Endodermal cell (in vitro differentiated cells): ENCODE measurements around the gene THADA. TPM values are rescaled to one million over a fixed set of nuclear protein-coding genes. Genes with fewer than 3 reads are reported as not detected.
"Not testable (repeated sequence)": the region's sequence is repeated elsewhere in the genome, so short reads cannot be mapped to it uniquely, and the experiment has no call there.

ENCODE experiments used
- DNase-seq: peaks from one replicate; pipeline ENCODE4 v3.0.0-alpha.2; 2017
- H3K27ac ChIP-seq: 2 replicates; pipeline ENCODE4 v1.5.1; 2013; ENCODE audit warnings: mild to moderate bottlenecking, low read depth, low read length, moderate library complexity
- H3K27me3 ChIP-seq: 2 replicates; pipeline ENCODE4 v1.6.1; 2013; ENCODE audit warnings: mild to moderate bottlenecking, low read length, moderate library complexity; ENCODE audit not compliant: insufficient read depth, control insufficient read depth, poor library complexity, severe bottlenecking
- H3K36me3 ChIP-seq: 2 replicates; pipeline ENCODE4 v1.7.0; 2013; ENCODE audit warnings: mild to moderate bottlenecking, low read length, moderate library complexity; ENCODE audit not compliant: control insufficient read depth, insufficient read depth
- H3K4me1 ChIP-seq: one replicate; pipeline ENCODE4 v1.7.0; 2013; ENCODE audit warnings: low read length; ENCODE audit not compliant: control insufficient read depth, insufficient read depth
- H3K4me3 ChIP-seq: 2 replicates; pipeline ENCODE4 v1.5.1; 2013; ENCODE audit warnings: mild to moderate bottlenecking, low read length, moderate library complexity
- H3K9ac ChIP-seq: 2 replicates; pipeline ENCODE4 v1.6.1; 2013; ENCODE audit warnings: mild to moderate bottlenecking, low read length, moderate library complexity; ENCODE audit not compliant: poor library complexity, severe bottlenecking; ENCODE audit errors: extremely low read depth
- H3K9me3 ChIP-seq: 2 replicates; pipeline ENCODE4 v1.6.1; 2013; ENCODE audit warnings: mild to moderate bottlenecking, low read length, moderate library complexity; ENCODE audit not compliant: control insufficient read depth
- H3K27ac Mint-ChIP-seq: 2 replicates; pipeline ENCODE4 v1.8.0; 2020; ENCODE audit warnings: mixed read lengths
- H3K27me3 Mint-ChIP-seq: 2 replicates; pipeline ENCODE4 v1.8.0; 2021; ENCODE audit warnings: mild to moderate bottlenecking, mixed read lengths; ENCODE audit not compliant: insufficient read depth
- H3K36me3 Mint-ChIP-seq: 2 replicates; pipeline ENCODE4 v1.8.0; 2020; ENCODE audit warnings: low read depth, mixed read lengths
- H3K4me1 Mint-ChIP-seq: 2 replicates; pipeline ENCODE4 v1.8.0; 2020; ENCODE audit warnings: mixed read lengths
- H3K4me3 Mint-ChIP-seq: 2 replicates; pipeline ENCODE4 v1.8.0; 2020; ENCODE audit warnings: mild to moderate bottlenecking, moderate library complexity, mixed read lengths
- H3K9me3 Mint-ChIP-seq: 2 replicates; pipeline ENCODE4 v1.8.0; 2020; ENCODE audit warnings: mild to moderate bottlenecking, mixed read lengths
- CTCF ChIP-seq: fragments of 200-600 bp; sonication (generic); conservative IDR thresholded peaks from 2 replicates; pipeline ENCODE4 v1.5.0; 2021; ENCODE audit warnings: antibody characterized with exemption, mild to moderate bottlenecking
- WGBS, 2 experiments: methylation state at CpG; one replicate each; pipeline versions ENCODE4 v1.1.5 to v1.1.7; 2013; ENCODE audit warnings: missing lambda C conversion rate in 2 of 2, mixed read lengths in 1 of 2; ENCODE audit not compliant: insufficient coverage in 1 of 2, insufficient read length in 1 of 2; 5-methylcytosine and 5-hydroxymethylcytosine counted together
- total RNA-seq, 2 donors: library from RNA; stranded (reverse); fragmentation: NEBNext Ultra II Directional in 1 of 2; extraction: Animal tissue kit (Norgen Biotek cat#: 25700) in 1 of 2; gene quantifications; 2 replicates in 1 of 2; 3 replicates in 1 of 2; pipeline ENCODE4 v1.2.1, GENCODE V29; 2021

Gene THADA
- total RNA-seq, 2 donors from 2014 or later, result 32.8 to 35.0 TPM

GRCh38 chr2:43300222-43300621 is 295.6 kb downstream of the THADA start:
- no peak for DNase-seq
- Mint-ChIP-seq H3K4me3 (no peak overlapping the region), H3K27ac (no peak overlapping the region), H3K4me1 (peaks cover 26% of the 10 kb centered on the region), H3K27me3 (no peaks in the 10 kb centered on the region), H3K36me3 (peaks cover 3% of the 10 kb centered on the region), H3K9me3 (peaks cover 12% of the 10 kb centered on the region)
- Histone ChIP-seq H3K27ac (no peak overlapping the region), H3K9me3 (peaks cover 5% of the 10 kb centered on the region), H3K4me3 (no peak overlapping the region), H3K9ac (no peak overlapping the region), H3K27me3 (no peaks in the 10 kb centered on the region), H3K36me3 (no peaks in the 10 kb centered on the region), H3K4me1 (peaks cover 8% of the 10 kb centered on the region)
- no peak for TF ChIP-seq CTCF
- WGBS, 2 experiments, result 91 to 99% methylated on average over 2 to 4 of the region's 4 CpGs

DNA sequence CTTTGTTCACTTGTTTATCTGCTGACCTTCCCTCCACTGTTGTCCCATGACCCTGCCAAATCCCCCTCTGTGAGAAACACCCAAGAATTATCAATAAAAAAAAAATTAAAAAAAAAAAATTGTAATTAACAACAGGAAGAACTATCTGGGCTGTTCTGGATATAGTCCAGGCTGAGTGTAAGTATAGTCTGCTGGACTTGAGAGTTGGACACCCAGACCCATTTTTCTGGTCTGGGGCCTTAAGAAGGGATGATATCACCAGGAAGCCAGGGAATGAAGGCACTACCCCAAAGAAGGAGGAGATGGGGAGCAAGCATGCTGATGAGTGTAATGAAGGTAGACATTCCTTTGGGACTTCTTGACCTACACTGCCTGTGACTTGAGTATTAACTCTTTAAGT is 297.3 kb downstream of the THADA start:
- no peak overlapping the region for H3K4me3 ChIP-seq
- Mint-ChIP-seq H3K36me3 (peaks cover 3% of the 10 kb centered on the region), H3K4me3 (no peak overlapping the region), H3K9me3 (peaks cover 14% of the 10 kb centered on the region), H3K4me1 (peaks cover 26% of the 10 kb centered on the region), H3K27me3 (no peaks in the 10 kb centered on the region), H3K27ac (no peak overlapping the region)
- no peaks in the 10 kb centered on the region for H3K27me3 ChIP-seq
- H3K9ac ChIP-seq, result no peak overlapping the region
- no peak for DNase-seq
- no peak for TF ChIP-seq CTCF
- H3K27ac ChIP-seq, result no peak overlapping the region
- peaks cover 5% of the 10 kb centered on the region for H3K9me3 ChIP-seq
- no peaks in the 10 kb centered on the region for H3K36me3 ChIP-seq
- H3K4me1 ChIP-seq, result peaks cover 7% of the 10 kb centered on the region

DNA sequence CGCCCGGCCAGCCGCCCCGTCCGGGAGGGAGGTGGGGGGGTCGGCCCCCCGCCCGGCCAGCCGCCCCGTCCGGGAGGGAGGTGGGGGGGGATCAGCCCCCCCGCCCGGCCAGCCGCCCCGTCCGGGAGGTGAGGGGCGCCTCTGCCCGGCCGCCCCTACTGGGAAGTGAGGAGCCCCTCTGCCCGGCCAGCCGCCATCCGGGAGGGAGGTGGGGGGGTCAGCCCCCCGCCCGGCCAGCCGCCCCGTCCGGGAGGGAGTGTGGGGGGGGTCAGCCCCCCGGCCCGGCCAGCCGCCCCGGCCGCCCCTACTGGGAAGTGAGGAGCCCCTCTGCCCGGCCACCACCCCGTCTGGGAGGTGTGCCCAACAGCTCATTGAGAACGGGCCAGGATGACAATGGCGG is 298.1 kb downstream of the THADA start:
- H3K4me3 ChIP-seq, H3K9ac ChIP-seq, DNase-seq, H3K27me3 ChIP-seq, H3K36me3 Mint-ChIP-seq, H3K4me3 Mint-ChIP-seq, H3K9me3 ChIP-seq, H3K36me3 ChIP-seq, H3K27ac Mint-ChIP-seq, H3K27me3 Mint-ChIP-seq, H3K27ac ChIP-seq: not testable (repeated sequence)
- peaks cover 10% of the 10 kb centered on the region for H3K4me1 ChIP-seq
- 96% methylated on average over 15 of the region's 36 CpGs; no CpG with 5 or more reads in 1 of the 2 experiments for WGBS, 2 experiments
- peaks cover 34% of the 10 kb centered on the region for H3K4me1 Mint-ChIP-seq
- peaks cover 14% of the 10 kb centered on the region for H3K9me3 Mint-ChIP-seq

- H3K4me3 Mint-ChIP-seq, result no peak overlapping the region
- no peaks in the 10 kb centered on the region for H3K27me3 Mint-ChIP-seq
- Histone ChIP-seq H3K9ac (no peak overlapping the region), H3K9me3 (peaks cover 5% of the 10 kb centered on the region), H3K36me3 (no peaks in the 10 kb centered on the region), H3K4me1 (peaks cover 8% of the 10 kb centered on the region), H3K27ac (no peak overlapping the region), H3K4me3 (no peak overlapping the region), H3K27me3 (no peaks in the 10 kb centered on the region)
- no peak overlapping the region for H3K27ac Mint-ChIP-seq
- H3K9me3 Mint-ChIP-seq, result peaks cover 14% of the 10 kb centered on the region
- WGBS, 2 experiments, result 92 to 93% methylated on average over 5 of the region's 5 CpGs
- no peak for TF ChIP-seq CTCF
- peaks cover 19% of the 10 kb centered on the region for H3K4me1 Mint-ChIP-seq
- H3K36me3 Mint-ChIP-seq, result peaks cover 15% of the 10 kb centered on the region
- DNase-seq, result no peak
Measured at GRCh38 chr2:43294973-43295603, 300.8 kb downstream of the THADA start.
